K562 (cell line): ENCODE data around the gene RDM1. TPM values are rescaled to one million over a fixed set of nuclear protein-coding genes. Genes with fewer than 3 reads are reported as not detected.

Experiments
- ATAC-seq: fragments of 200-7000 bp; cut with Tn5 transposase; 3 replicates; pipeline ENCODE4 v1.9.1; 2020; ENCODE audit warnings: moderate library complexity
- BruUV-seq: library from RNA; stranded (reverse); fragments of 400-500 nt; replicated peaks from 2 replicates; lab custom pipeline; 2021; lab: Mats Ljungman, UMichigan
- CTCF ChIA-PET: fragments of 300-600 bp; formaldehyde crosslinking; extraction: SDS; loops from one replicate; lab custom pipeline; 2021; ENCODE audit warnings: low intra/inter-chr PET ratio; lab: Yijun Ruan, JAX
- POLR2A ChIA-PET: fragments of 300-600, 350-650 bp; sonication (Branson Sonifier 250); formaldehyde crosslinking; extraction: SDS; loops from one replicate; lab custom pipeline; 2021; ENCODE audit warnings: antibody characterized with exemption, inconsistent platforms; lab: Yijun Ruan, JAX
- DNase-seq, 4 experiments: peaks; one replicate each; pipeline versions ENCODE4 v3.0.0 to v3.0.0-alpha.2; 2011 to 2018; ENCODE audit warnings: low spot score in 3 of 4, mixed read lengths in 3 of 4; ENCODE audit errors: extremely low read depth in 1 of 4
- FAIRE-seq: peaks from 2 replicates; lab custom pipeline; 2011; peaks lifted over from hg19 to GRCh38; lab: Jason Lieb, UNC
- H2AFZ ChIP-seq: 2 replicates; pipeline ENCODE4 v1.6.0; 2011; ENCODE audit warnings: low read depth, low read length, control low read depth, inconsistent platforms
- H3K27ac ChIP-seq: fragments of 200-600 bp; 3 replicates; pipeline ENCODE4 v1.8.0; 2011; ENCODE audit warnings: low read depth, mild to moderate bottlenecking, control low read depth, inconsistent platforms, low read length, moderate library complexity, mixed read lengths; ENCODE audit errors: extremely low read depth
- H3K27me3 ChIP-seq, 2 experiments: fragments of 300-600 bp in 1 of 2; 2 replicates in 1 of 2; 3 replicates in 1 of 2; pipeline versions ENCODE4 v1.6.0 to v1.8.0; 2011; ENCODE audit warnings: inconsistent platforms in 2 of 2, low read length in 2 of 2, mild to moderate bottlenecking in 1 of 2, mixed read lengths in 1 of 2, moderate library complexity in 1 of 2; ENCODE audit not compliant: control insufficient read depth in 2 of 2, insufficient read depth in 2 of 2
- H3K36me3 ChIP-seq: fragments of 300-600 bp; 3 replicates; pipeline ENCODE4 v1.8.0; 2011; ENCODE audit warnings: mild to moderate bottlenecking, low read length, inconsistent platforms; ENCODE audit not compliant: control insufficient read depth, insufficient read depth
- H3K4me1 ChIP-seq, 2 experiments: fragments of 200-600 bp in 1 of 2; replicated peaks in 1 of 2; 2 replicates in 1 of 2; 3 replicates in 1 of 2; pipeline versions ENCODE4 v1.5.1 to v1.8.0; 2011; ENCODE audit warnings: inconsistent platforms in 2 of 2, low read length in 2 of 2, mild to moderate bottlenecking in 1 of 2, mixed read lengths in 1 of 2, moderate library complexity in 1 of 2; ENCODE audit not compliant: control insufficient read depth in 2 of 2, insufficient read depth in 2 of 2
- H3K4me2 ChIP-seq: 2 replicates; pipeline ENCODE4 v1.6.1; 2011; ENCODE audit warnings: low read length, control low read depth, inconsistent platforms, mixed read lengths; ENCODE audit not compliant: insufficient read depth
- H3K4me3 ChIP-seq: fragments of 200-600 bp; sonication (generic), shearing (Covaris generic); 2 replicates; pipeline ENCODE4 v1.5.1; 2016; ENCODE audit warnings: control low read depth, inconsistent platforms
- H3K79me2 ChIP-seq: fragments of 200-600 bp; 3 replicates; pipeline ENCODE4 v1.8.0; 2011; ENCODE audit warnings: low read length, inconsistent platforms; ENCODE audit not compliant: control insufficient read depth, insufficient read depth
- H3K9ac ChIP-seq, 2 experiments: 2 replicates each; pipeline versions ENCODE4 v1.6.0 to v1.6.1; 2011; ENCODE audit warnings: low read depth in 2 of 2, low read length in 2 of 2, control low read depth in 1 of 2, inconsistent platforms in 1 of 2, mild to moderate bottlenecking in 1 of 2, mixed read lengths in 1 of 2; ENCODE audit not compliant: insufficient read depth in 1 of 2
- H3K9me1 ChIP-seq: one replicate; pipeline ENCODE4 v1.6.0; 2011; ENCODE audit warnings: inconsistent platforms, mild to moderate bottlenecking, low read length, moderate library complexity; ENCODE audit not compliant: control insufficient read depth, insufficient read depth
- H3K9me3 ChIP-seq: replicated peaks from 2 replicates; pipeline ENCODE4 v1.5.1; 2011; ENCODE audit warnings: low read depth, low read length, inconsistent platforms; ENCODE audit not compliant: control insufficient read depth, insufficient read depth
- H4K20me1 ChIP-seq: replicated peaks from 2 replicates; pipeline ENCODE4 v1.6.1; 2011; ENCODE audit warnings: low read length, inconsistent platforms, mixed read lengths; ENCODE audit not compliant: control insufficient read depth, insufficient read depth
- C11orf30 ChIP-seq: fragments of 450-650 bp; IDR thresholded peaks from 2 replicates; pipeline ENCODE4 v1.6.1; 2016; ENCODE audit warnings: low read depth, mild to moderate bottlenecking
- CEBPG ChIP-seq, 3 experiments: fragments of 200-800 bp in 1 of 3; sonication (Bioruptor generic) in 1 of 3; sonication (generic) in 1 of 3; formaldehyde crosslinking in 1 of 3; IDR thresholded peaks in 2 of 3; conservative IDR thresholded peaks in 1 of 3; 2 replicates each; pipeline versions ENCODE4 v1.6.1 to v1.8.0; 2016 to 2022; ENCODE audit warnings: missing compliant biosample characterization in 2 of 3, missing genetic modification characterization in 2 of 3, mild to moderate bottlenecking in 1 of 3, missing genetic modification reagents in 1 of 3
- MAFG ChIP-seq: fragments of 450-650 bp; conservative IDR thresholded peaks from 2 replicates; pipeline ENCODE4 v1.6.1; 2016; ENCODE audit warnings: missing genetic modification characterization, missing compliant biosample characterization
- SFPQ ChIP-seq: fragments of 200-400 bp; formaldehyde crosslinking; IDR thresholded peaks from 2 replicates; pipeline ENCODE4 v1.6.1; 2017; ENCODE audit warnings: mild to moderate bottlenecking, low read depth, low read length, moderate library complexity
- ZFP91 ChIP-seq: sonication (generic); formaldehyde crosslinking; IDR thresholded peaks from 2 replicates; pipeline ENCODE4 v1.8.0; 2022; ENCODE audit warnings: mild to moderate bottlenecking, missing genetic modification reagents
- ZNF316 ChIP-seq: fragments of 450-650 bp; IDR thresholded peaks from 2 replicates; pipeline ENCODE4 v1.6.1; 2016
- WGBS: fragments of 100-300 bp; shearing (Covaris generic); methylation state at CpG from one replicate; pipeline ENCODE4 v1.1.6; 2016; ENCODE audit warnings: low coverage, mixed read lengths; ENCODE audit not compliant: insufficient coverage; ENCODE audit errors: missing lambda C conversion rate; 5-methylcytosine and 5-hydroxymethylcytosine counted together
- in situ Hi-C: fragments of 300-500 bp; cut with MboI; formaldehyde crosslinking; loops from 4 replicates; pipeline ENCODE4 v1.15.0; 2018; ENCODE audit warnings: inconsistent platforms, mixed read lengths
- intact Hi-C: fragments of 100-400 bp; cut with micrococcal nuclease; formaldehyde crosslinking; loops from 2 replicates; pipeline ENCODE4 v1.14.2; 2022
- polyA plus RNA-seq, 8 experiments: library from polyadenylated mRNA; depleted of rRNA in 4 of 8; stranded (reverse) in 5 of 8; unstranded in 3 of 8; fragments of >200 nt; fragmentation: Nextera tagmentation in 2 of 8; fragmentation: Illumina TruSeq in 1 of 8; extraction: Ambion mirVana in 2 of 8; extraction: Trizol in 1 of 8; gene quantifications; 2 replicates each; pipeline versions ENCODE4 v1.2.1 to v1.2.3, GENCODE V29; 2011 to 2014; ENCODE audit warnings: inconsistent platforms in 1 of 8, missing spikeins in 1 of 8
- total RNA-seq, 7 experiments: library from RNA; depleted of rRNA in 6 of 7; stranded (reverse); fragments of >200 nt in 6 of 7; fragmentation: Illumina TruSeq in 2 of 7; extraction: Trizol in 2 of 7; gene quantifications; 2 replicates each; pipeline versions ENCODE4 v1.2.1 to v1.2.3, GENCODE V29; 2011 to 2021; ENCODE audit warnings: low replicate concordance in 1 of 7

The RDM1 gene
- total and polyA plus RNA-seq, 9 of the 15 experiments (the other 6 are each of a cell fraction or from before 2014, with no cell fraction given): 2.5 to 11.2 (median 5.4) TPM

- no peak overlapping the region for H3K4me2 ChIP-seq
- no peak for FAIRE-seq
- no peaks in the 10 kb centered on the region for H3K4me1 ChIP-seq
- H3K9me3 ChIP-seq: no peaks in the 10 kb centered on the region
- in situ Hi-C loops: loop anchor here (25.0 kb wide), 1 partner anchor 524 kb away; the partner anchor contains the start of gene ZNHIT3
- 4% methylated on average over 6 of the region's 6 CpGs for WGBS
- no peaks in the 10 kb centered on the region for H3K9me1 ChIP-seq
- no peaks in the 10 kb centered on the region for H3K79me2 ChIP-seq
- intact Hi-C loops: no loop called here
- TF ChIP-seq ZNF316 (peak; percentile 68), C11orf30 (peak; percentile 53; the same call in 1 of the 2 replicates), SFPQ (no peak), MAFG (tag) (peak; percentile 28; the same call in 1 of the 2 replicates), ZFP91 (CRISPR knock-in tag) (no peak), CEBPG (CRISPR knock-in tag; IDR thresholded peaks at IDR 0.05) (no peak), CEBPG (tag; conservative IDR thresholded peaks at IDR 0.05 in 1 of 2, IDR thresholded peaks at IDR 0.05 in 1 of 2) (no peak)
- no peak for ATAC-seq
- BruUV-seq: no TSS peak
- ChIA-PET CTCF (no interaction called here), POLR2A (interaction anchor here (0.7 kb wide), 1 partner anchor 55 kb away, joined by 3 read pairs; no protein-coding TSS in a partner anchor)
- H2AFZ ChIP-seq: no peak overlapping the region
- no peaks in the 10 kb centered on the region for H4K20me1 ChIP-seq
- H3K4me3 ChIP-seq: no peak overlapping the region
- no peak overlapping the region for H3K27ac ChIP-seq
- H3K27me3 ChIP-seq: peaks cover 17 to 31% of the 10 kb centered on the region in 2 experiments; a peak in 4 of 5 replicates
- H3K9ac ChIP-seq: no peak overlapping the region
- no peaks in the 10 kb centered on the region for H3K36me3 ChIP-seq
- no peak for DNase-seq
Measured at GRCh38 chr17:35963663-35964062, 33.1 kb upstream of the RDM1 start.
